ENCODE measurements around the gene CAMTA1.

The CAMTA1 gene

GRCh38 chr1:7560601-7561181 lies 775.4 kb downstream of the CAMTA1 start:
- H3K36me3 Mint-ChIP-seq: no peaks in the 10 kb centered on the region
- peaks cover 2% of the 10 kb centered on the region for H3K27me3 Mint-ChIP-seq
- no peaks in the 10 kb centered on the region for H3K4me1 Mint-ChIP-seq
- no peak overlapping the region for H3K27ac Mint-ChIP-seq
- no peaks in the 10 kb centered on the region for H3K9me3 Mint-ChIP-seq
- no peak overlapping the region for H3K4me3 Mint-ChIP-seq

- Mint-ChIP-seq H3K4me1 (no peaks in the 10 kb centered on the region), H3K27me3 (no peaks in the 10 kb centered on the region), H3K9me3 (no peaks in the 10 kb centered on the region), H3K27ac (no peak overlapping the region), H3K36me3 (no peaks in the 10 kb centered on the region), H3K4me3 (no peak overlapping the region)
These were observed 776.2 kb downstream of the CAMTA1 start for GRCh38 chr1:7561331-7561921.

- H3K36me3 Mint-ChIP-seq: no peaks in the 10 kb centered on the region
- no peaks in the 10 kb centered on the region for H3K27me3 Mint-ChIP-seq
- H3K9me3 Mint-ChIP-seq: no peaks in the 10 kb centered on the region
- H3K4me1 Mint-ChIP-seq: no peaks in the 10 kb centered on the region
- H3K27ac Mint-ChIP-seq: no peak overlapping the region
- no peak overlapping the region for H3K4me3 Mint-ChIP-seq
These were observed 776.9 kb downstream of the CAMTA1 start for GRCh38 chr1:7561936-7562728.

GRCh38 chr1:7562729-7563605 lies 777.7 kb downstream of the CAMTA1 start:
- no peak overlapping the region for H3K4me3 Mint-ChIP-seq
- H3K36me3 Mint-ChIP-seq: no peaks in the 10 kb centered on the region

GRCh38 chr1:7564137-7564536 lies 778.9 kb downstream of the CAMTA1 start:
- H3K4me3 Mint-ChIP-seq: no peak overlapping the region
- no peaks in the 10 kb centered on the region for H3K36me3 Mint-ChIP-seq
- H3K27ac Mint-ChIP-seq: no peak overlapping the region
- no peaks in the 10 kb centered on the region for H3K27me3 Mint-ChIP-seq
- H3K9me3 Mint-ChIP-seq: no peaks in the 10 kb centered on the region
- no peaks in the 10 kb centered on the region for H3K4me1 Mint-ChIP-seq

More at GRCh38 chr1:7562729-7563605, 777.7 kb downstream of the CAMTA1 start:
- H3K9me3 Mint-ChIP-seq: no peaks in the 10 kb centered on the region
- no peaks in the 10 kb centered on the region for H3K27me3 Mint-ChIP-seq
- H3K27ac Mint-ChIP-seq: no peak overlapping the region
- H3K4me1 Mint-ChIP-seq: no peaks in the 10 kb centered on the region

- Mint-ChIP-seq H3K27ac (no peak overlapping the region), H3K36me3 (no peaks in the 10 kb centered on the region), H3K4me3 (no peak overlapping the region), H3K4me1 (no peaks in the 10 kb centered on the region), H3K27me3 (no peaks in the 10 kb centered on the region), H3K9me3 (no peaks in the 10 kb centered on the region)
These were observed 780.0 kb downstream of the CAMTA1 start for GRCh38 chr1:7565099-7565750.

GRCh38 chr1:7566417-7567375 lies 781.4 kb downstream of the CAMTA1 start:
- Mint-ChIP-seq H3K27me3 (no peaks in the 10 kb centered on the region), H3K4me1 (no peaks in the 10 kb centered on the region), H3K9me3 (no peaks in the 10 kb centered on the region), H3K36me3 (no peaks in the 10 kb centered on the region), H3K27ac (no peak overlapping the region), H3K4me3 (no peak overlapping the region)

- Mint-ChIP-seq H3K27ac (no peak overlapping the region), H3K4me3 (no peak overlapping the region), H3K4me1 (no peaks in the 10 kb centered on the region), H3K9me3 (no peaks in the 10 kb centered on the region), H3K27me3 (no peaks in the 10 kb centered on the region), H3K36me3 (no peaks in the 10 kb centered on the region)
These were observed 782.1 kb downstream of the CAMTA1 start for GRCh38 chr1:7567376-7567775.

GRCh38 chr1:7568053-7568452 lies 782.8 kb downstream of the CAMTA1 start:
- Mint-ChIP-seq H3K9me3 (no peaks in the 10 kb centered on the region), H3K27ac (no peak overlapping the region), H3K36me3 (no peaks in the 10 kb centered on the region), H3K27me3 (no peaks in the 10 kb centered on the region), H3K4me1 (no peaks in the 10 kb centered on the region), H3K4me3 (no peak overlapping the region)

- no peaks in the 10 kb centered on the region for H3K9me3 Mint-ChIP-seq
- no peaks in the 10 kb centered on the region for H3K4me1 Mint-ChIP-seq
- H3K27ac Mint-ChIP-seq: no peak overlapping the region
- no peak overlapping the region for H3K4me3 Mint-ChIP-seq
- H3K36me3 Mint-ChIP-seq: no peaks in the 10 kb centered on the region
- H3K27me3 Mint-ChIP-seq: no peaks in the 10 kb centered on the region
These were observed 783.8 kb downstream of the CAMTA1 start for GRCh38 chr1:7568901-7569524.

GRCh38 chr1:7570311-7570710 lies 785.1 kb downstream of the CAMTA1 start:
- H3K36me3 Mint-ChIP-seq: no peaks in the 10 kb centered on the region
- no peak overlapping the region for H3K27ac Mint-ChIP-seq
- no peak overlapping the region for H3K4me3 Mint-ChIP-seq
- no peaks in the 10 kb centered on the region for H3K27me3 Mint-ChIP-seq
- no peaks in the 10 kb centered on the region for H3K4me1 Mint-ChIP-seq
- H3K9me3 Mint-ChIP-seq: no peaks in the 10 kb centered on the region

- H3K27ac Mint-ChIP-seq: no peak overlapping the region
- no peak overlapping the region for H3K4me3 Mint-ChIP-seq
- no peaks in the 10 kb centered on the region for H3K4me1 Mint-ChIP-seq
- no peaks in the 10 kb centered on the region for H3K9me3 Mint-ChIP-seq
- no peaks in the 10 kb centered on the region for H3K36me3 Mint-ChIP-seq
- H3K27me3 Mint-ChIP-seq: no peaks in the 10 kb centered on the region
These were observed 787.4 kb downstream of the CAMTA1 start for GRCh38 chr1:7572654-7573152.

- Mint-ChIP-seq H3K27ac (no peak overlapping the region), H3K27me3 (no peaks in the 10 kb centered on the region), H3K36me3 (no peaks in the 10 kb centered on the region), H3K4me3 (no peak overlapping the region), H3K4me1 (no peaks in the 10 kb centered on the region), H3K9me3 (no peaks in the 10 kb centered on the region)
These were observed 788.2 kb downstream of the CAMTA1 start for GRCh38 chr1:7573481-7573880.
